Loucy (cell line): ENCODE results near the gene CSNK1G3.

ENCODE experiments used
- CTCF ChIP-seq: fragments of 200-600 bp; sonication (generic); conservative IDR thresholded peaks from 2 replicates; pipeline ENCODE4 v1.5.1; 2014; ENCODE audit warnings: mild to moderate bottlenecking, antibody characterized with exemption, low read length
- EZH2phosphoT487 ChIP-seq: fragments of 200-600 bp; IDR thresholded peaks from 2 replicates; pipeline ENCODE4 v1.6.1; 2018; ENCODE audit warnings: antibody characterized with exemption, mild to moderate bottlenecking, moderate library complexity, borderline replicate concordance

- TF ChIP-seq CTCF (no peak), EZH2phosphoT487 (no peak)
Measured at GRCh38 chr5:123594434-123594833, 82.5 kb downstream of the CSNK1G3 start.
